ENCODE results near the gene TOPORS. TPM values are rescaled to one million over a fixed set of nuclear protein-coding genes. Genes with fewer than 3 reads are reported as not detected.

Gene TOPORS
- total and polyA plus RNA-seq, 2 donors from 2014 or later = 8.1 to 15.6 TPM

- DNase-seq (peak; percentile 95 to 97 (median 97)), FAIRE-seq (no peak)
- peak within 1 kb of the TSS; percentile 75 to 96 (median 95) for H3K9ac ChIP-seq (ENCODE audit: low read length in 3 of 3)
- H3K4me1 ChIP-seq (ENCODE audit: control insufficient read depth in 2 of 3, insufficient read depth in 2 of 3, low read depth in 1 of 3, low read length in 3 of 3) = peaks cover 2 to 5% (median 3%) of the 10 kb centered on the region in 3 donors
- H3K27ac ChIP-seq (ENCODE audit: low read depth in 2 of 2, low read length in 2 of 2) = peak within 1 kb of the TSS; percentile 77 to 85
- peak within 1 kb of the TSS; percentile 85 to 97 (median 92) for H3K4me3 ChIP-seq (ENCODE audit: low read length in 3 of 3)
- no peak for TF ChIP-seq CTCF (IDR thresholded peaks at IDR 0.05; ENCODE audit: borderline replicate concordance, extremely low read depth, insufficient read depth)
- H3K27me3 ChIP-seq (ENCODE audit: control insufficient read depth, insufficient read depth, low read length) = no peaks in the 10 kb centered on the region
- H3K36me3 ChIP-seq (ENCODE audit: control insufficient read depth in 2 of 3, insufficient read depth in 3 of 3, low read length in 3 of 3) = peaks cover 0 to 4% (median 0%) of the 10 kb centered on the region in 3 donors
- H3K9me3 ChIP-seq (ENCODE audit: control insufficient read depth in 2 of 3, insufficient read depth in 1 of 3, low read length in 3 of 3) = no peaks in the 10 kb centered on the region
- intact Hi-C loops (cut with DNase I) = no loop called here
Observed at GRCh38 chr9:32572900-32573523, 20.6 kb upstream of the TOPORS start, which contains the start of gene NDUFB6. TSS of gene NDUFB6 (minus strand) at chr9:32573159. CDS start at chr9:32573060, 99 bp downstream.

- H3K9ac ChIP-seq (ENCODE audit: low read length in 3 of 3) = peak overlapping the region; percentile 75 to 96 (median 95)
- intact Hi-C loops (cut with DNase I) = no loop called here
- FAIRE-seq (peak; percentile 39), DNase-seq (peak in 4 of 5 donors; percentile 64 to 88 (median 79))
- peaks cover 2 to 5% (median 3%) of the 10 kb centered on the region in 3 donors for H3K4me1 ChIP-seq (ENCODE audit: control insufficient read depth in 2 of 3, insufficient read depth in 2 of 3, low read depth in 1 of 3, low read length in 3 of 3)
- peak overlapping the region; percentile 85 to 97 (median 92) for H3K4me3 ChIP-seq (ENCODE audit: low read length in 3 of 3)
- H3K27me3 ChIP-seq (ENCODE audit: control insufficient read depth, insufficient read depth, low read length) = no peaks in the 10 kb centered on the region
- peak; percentile 61 for TF ChIP-seq CTCF (IDR thresholded peaks at IDR 0.05; ENCODE audit: borderline replicate concordance, extremely low read depth, insufficient read depth)
- peak overlapping the region; percentile 77 to 85 for H3K27ac ChIP-seq (ENCODE audit: low read depth in 2 of 2, low read length in 2 of 2)
- H3K36me3 ChIP-seq (ENCODE audit: control insufficient read depth in 2 of 3, insufficient read depth in 3 of 3, low read length in 3 of 3) = peaks cover 0 to 10% (median 0%) of the 10 kb centered on the region in 3 donors
- no peaks in the 10 kb centered on the region for H3K9me3 ChIP-seq (ENCODE audit: control insufficient read depth in 2 of 3, insufficient read depth in 1 of 3, low read length in 3 of 3)
Observed at GRCh38 chr9:32571969-32572899, 19.8 kb upstream of the TOPORS start.

GRCh38 chr9:32570262-32570661, 17.9 kb upstream of the TOPORS start:
- FAIRE-seq = no peak
- intact Hi-C loops (cut with DNase I) = no loop called here
- H3K4me3 ChIP-seq (ENCODE audit: low read length in 3 of 3) = no peak overlapping the region
- no peak for DNase-seq
- no peaks in the 10 kb centered on the region for H3K27me3 ChIP-seq (ENCODE audit: control insufficient read depth, insufficient read depth, low read length)
- H3K27ac ChIP-seq (ENCODE audit: low read depth in 2 of 2, low read length in 2 of 2) = no peak overlapping the region
- H3K9me3 ChIP-seq (ENCODE audit: control insufficient read depth in 2 of 3, insufficient read depth in 1 of 3, low read length in 3 of 3) = no peaks in the 10 kb centered on the region
- no peak for TF ChIP-seq CTCF (IDR thresholded peaks at IDR 0.05; ENCODE audit: borderline replicate concordance, extremely low read depth, insufficient read depth)
- H3K36me3 ChIP-seq (ENCODE audit: control insufficient read depth in 2 of 3, insufficient read depth in 3 of 3, low read length in 3 of 3) = peaks cover 4 to 16% (median 7%) of the 10 kb centered on the region in 3 donors
- H3K4me1 ChIP-seq (ENCODE audit: control insufficient read depth in 2 of 3, insufficient read depth in 2 of 3, low read depth in 1 of 3, low read length in 3 of 3) = peaks cover 2 to 5% (median 3%) of the 10 kb centered on the region in 3 donors
- no peak overlapping the region for H3K9ac ChIP-seq (ENCODE audit: low read length in 3 of 3)

All from kidney (tissue), 14 donors.